Activated CD8-positive, alpha-beta T cell treated with anti-CD3 and anti-CD28 coated beads for 36 hours (primary cell): ENCODE results near the gene FIBIN. TPM values are rescaled to one million over a fixed set of nuclear protein-coding genes. Genes with fewer than 3 reads are reported as not detected.
"Not testable (repeated sequence)": the region's sequence is repeated elsewhere in the genome, so short reads cannot be mapped to it uniquely, and the experiment has no call there.

Experiments used
- ATAC-seq: fragments of 200-7000 bp; cut with Tn5 transposase; one replicate; pipeline ENCODE4 v1.10.0; 2021; ENCODE audit warnings: mild to moderate bottlenecking, moderate library complexity
- CTCF ChIA-PET: fragments of 350-600 bp; sonication (Branson Sonifier 250); formaldehyde crosslinking; loops from one replicate; lab custom pipeline; 2021; ENCODE audit warnings: antibody characterized with exemption; lab: Charles Lee
- POLR2A ChIA-PET: fragments of 350-600 bp; sonication (Branson Sonifier 250); formaldehyde crosslinking; loops from one replicate; lab custom pipeline; 2021; ENCODE audit warnings: antibody characterized with exemption; lab: Charles Lee
- DNase-seq: peaks from one replicate; pipeline ENCODE4 v3.0.0-alpha.2; 2020
- H3K27ac Mint-ChIP-seq: one replicate; pipeline ENCODE4 v1.8.0; 2021; ENCODE audit warnings: mild to moderate bottlenecking, mixed read lengths
- H3K27me3 Mint-ChIP-seq: one replicate; pipeline ENCODE4 v1.8.0; 2021; ENCODE audit warnings: mixed read lengths
- H3K36me3 Mint-ChIP-seq: one replicate; pipeline ENCODE4 v1.8.0; 2021; ENCODE audit warnings: low read depth, mixed read lengths
- H3K4me1 Mint-ChIP-seq: one replicate; pipeline ENCODE4 v1.8.0; 2021; ENCODE audit warnings: low read depth, mixed read lengths
- H3K4me3 Mint-ChIP-seq: one replicate; pipeline ENCODE4 v1.8.0; 2021; ENCODE audit warnings: mild to moderate bottlenecking, moderate library complexity, mixed read lengths
- H3K9me3 Mint-ChIP-seq: one replicate; pipeline ENCODE4 v1.8.0; 2021; ENCODE audit warnings: mixed read lengths
- intact Hi-C: fragments of 100-400 bp; cut with micrococcal nuclease; formaldehyde crosslinking; loops from one replicate; pipeline ENCODE4 v1.10.0; 2022
- total RNA-seq, 2 experiments: library from RNA; stranded (reverse); gene quantifications; one replicate each; pipeline ENCODE4 v1.2.3, GENCODE V29; 2021
- TF ChIP-seq, protein P1 (sequence below): fragments of 200-600 bp; IDR thresholded peaks from one replicate; pipeline ENCODE4 v1.8.0; 2022; ENCODE audit warnings: antibody characterized with exemption, mild to moderate bottlenecking

The FIBIN gene
- total RNA-seq, 2 experiments from 2014 or later = not detected

- Mint-ChIP-seq H3K27me3 (no peaks in the 10 kb centered on the region), H3K4me3 (no peak overlapping the region), H3K4me1 (no peaks in the 10 kb centered on the region), H3K9me3 (peaks cover 4% of the 10 kb centered on the region), H3K36me3 (no peaks in the 10 kb centered on the region), H3K27ac (no peak overlapping the region)
- ATAC-seq (no peak), DNase-seq (no peak)
- POLR2A ChIA-PET = no interaction called here
- intact Hi-C loops = no loop called here
- TF ChIP-seq, protein P1, sequence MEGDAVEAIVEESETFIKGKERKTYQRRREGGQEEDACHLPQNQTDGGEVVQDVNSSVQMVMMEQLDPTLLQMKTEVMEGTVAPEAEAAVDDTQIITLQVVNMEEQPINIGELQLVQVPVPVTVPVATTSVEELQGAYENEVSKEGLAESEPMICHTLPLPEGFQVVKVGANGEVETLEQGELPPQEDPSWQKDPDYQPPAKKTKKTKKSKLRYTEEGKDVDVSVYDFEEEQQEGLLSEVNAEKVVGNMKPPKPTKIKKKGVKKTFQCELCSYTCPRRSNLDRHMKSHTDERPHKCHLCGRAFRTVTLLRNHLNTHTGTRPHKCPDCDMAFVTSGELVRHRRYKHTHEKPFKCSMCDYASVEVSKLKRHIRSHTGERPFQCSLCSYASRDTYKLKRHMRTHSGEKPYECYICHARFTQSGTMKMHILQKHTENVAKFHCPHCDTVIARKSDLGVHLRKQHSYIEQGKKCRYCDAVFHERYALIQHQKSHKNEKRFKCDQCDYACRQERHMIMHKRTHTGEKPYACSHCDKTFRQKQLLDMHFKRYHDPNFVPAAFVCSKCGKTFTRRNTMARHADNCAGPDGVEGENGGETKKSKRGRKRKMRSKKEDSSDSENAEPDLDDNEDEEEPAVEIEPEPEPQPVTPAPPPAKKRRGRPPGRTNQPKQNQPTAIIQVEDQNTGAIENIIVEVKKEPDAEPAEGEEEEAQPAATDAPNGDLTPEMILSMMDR = no peak
- CTCF ChIA-PET = no interaction called here
Measured at GRCh38 chr11:26987731-26988130, 6.2 kb upstream of the FIBIN start.

DNA sequence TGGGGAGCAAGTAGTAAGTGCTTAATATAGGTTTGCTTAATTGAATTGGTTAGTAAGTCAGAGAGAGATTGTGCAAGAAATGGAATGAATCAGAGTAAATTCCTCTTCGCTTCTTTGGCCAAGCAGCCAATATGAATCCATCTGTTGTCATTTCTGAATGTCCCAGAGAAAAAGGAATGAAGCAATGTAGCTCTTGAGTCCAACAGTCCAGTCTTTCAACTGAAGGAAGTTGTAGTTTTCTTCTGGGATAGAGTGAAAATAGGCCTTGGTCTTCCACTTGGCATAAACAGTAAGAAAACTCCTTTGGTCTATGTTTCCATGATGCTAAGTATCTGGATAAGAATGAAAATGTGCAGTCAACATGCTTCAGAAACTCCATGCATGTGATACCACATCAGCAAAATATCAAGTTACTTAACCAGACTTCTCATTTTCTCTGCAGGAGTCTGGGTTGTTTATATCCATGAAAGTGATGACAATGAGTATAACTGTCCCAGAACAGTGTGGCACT, 1.8 kb upstream of the FIBIN start:
- Mint-ChIP-seq H3K4me1 (no peaks in the 10 kb centered on the region), H3K9me3 (no peaks in the 10 kb centered on the region), H3K27ac (no peak overlapping the region), H3K36me3 (no peaks in the 10 kb centered on the region), H3K4me3 (no peak overlapping the region), H3K27me3 (no peaks in the 10 kb centered on the region)
- ChIA-PET POLR2A (no interaction called here), CTCF (no interaction called here)
- DNase-seq = no peak
- ATAC-seq = no peak
- TF ChIP-seq, protein P1 = no peak
- intact Hi-C loops = no loop called here

GRCh38 chr11:26994631-26995095, 751 bp downstream of the FIBIN start:
- intact Hi-C loops = no loop called here
- DNase-seq (no peak), ATAC-seq (no peak)
- Mint-ChIP-seq H3K4me3 (no peak overlapping the region), H3K4me1 (no peaks in the 10 kb centered on the region), H3K36me3 (no peaks in the 10 kb centered on the region), H3K9me3 (no peaks in the 10 kb centered on the region), H3K27ac (no peak overlapping the region), H3K27me3 (no peaks in the 10 kb centered on the region)
- TF ChIP-seq, protein P1 = no peak
- CTCF ChIA-PET = interaction anchor here (1.1 kb wide), 1 partner anchor 185 kb away, joined by 3 read pairs; no protein-coding TSS in a partner anchor
- POLR2A ChIA-PET = no interaction called here

DNA sequence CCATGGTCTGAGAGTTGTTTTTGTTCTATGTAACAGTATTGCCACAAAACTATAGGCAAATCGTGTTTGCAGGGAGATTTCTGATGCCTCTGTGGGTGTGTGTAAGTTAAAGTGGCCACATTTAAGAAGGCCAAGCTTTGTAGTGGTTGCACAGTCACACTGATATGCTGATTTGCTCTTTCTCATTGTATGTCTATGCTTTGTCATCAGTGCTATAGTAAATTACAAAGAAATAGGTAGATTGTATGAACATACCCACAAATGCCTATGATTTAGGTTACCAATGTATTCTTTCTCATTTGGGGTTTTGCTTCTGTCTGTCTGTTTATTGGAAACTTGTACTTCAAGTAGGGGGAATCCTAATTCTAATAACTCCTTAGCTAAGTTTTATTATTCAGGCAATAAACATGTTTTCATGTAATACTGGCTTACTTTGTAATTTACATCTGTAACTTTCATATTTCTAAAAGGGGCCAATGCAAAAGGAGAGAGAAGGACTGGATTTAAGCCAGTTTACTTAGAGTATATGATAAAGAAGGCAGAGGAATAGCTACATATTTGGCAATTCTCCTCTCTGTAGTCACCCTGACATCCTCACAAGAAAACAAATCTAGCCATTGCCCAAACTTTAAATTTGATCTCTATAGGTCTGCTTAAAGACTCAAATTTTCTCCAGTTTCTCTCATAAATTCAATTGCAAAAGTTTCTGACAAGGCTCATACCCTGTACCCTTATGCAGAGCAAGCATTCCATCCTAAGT, 2.0 kb downstream of the FIBIN start:
- DNase-seq = no peak
- ChIA-PET CTCF (no interaction called here), POLR2A (no interaction called here)
- Mint-ChIP-seq H3K36me3 (no peaks in the 10 kb centered on the region), H3K9me3 (no peaks in the 10 kb centered on the region), H3K4me1 (no peaks in the 10 kb centered on the region), H3K27ac (no peak overlapping the region), H3K4me3 (no peak overlapping the region), H3K27me3 (no peaks in the 10 kb centered on the region)
- TF ChIP-seq, protein P1 = no peak
- intact Hi-C loops = no loop called here
- no peak for ATAC-seq

GRCh38 chr11:26997378-26997777, 3.5 kb downstream of the FIBIN start:
- Mint-ChIP-seq H3K27me3 (no peaks in the 10 kb centered on the region), H3K9me3 (no peaks in the 10 kb centered on the region), H3K27ac (no peak overlapping the region), H3K4me3 (no peak overlapping the region), H3K4me1 (no peaks in the 10 kb centered on the region), H3K36me3 (no peaks in the 10 kb centered on the region)
- DNase-seq = no peak
- CTCF ChIA-PET = no interaction called here
- intact Hi-C loops = no loop called here
- ATAC-seq = no peak
- TF ChIP-seq, protein P1 = no peak
- POLR2A ChIA-PET = no interaction called here

DNA sequence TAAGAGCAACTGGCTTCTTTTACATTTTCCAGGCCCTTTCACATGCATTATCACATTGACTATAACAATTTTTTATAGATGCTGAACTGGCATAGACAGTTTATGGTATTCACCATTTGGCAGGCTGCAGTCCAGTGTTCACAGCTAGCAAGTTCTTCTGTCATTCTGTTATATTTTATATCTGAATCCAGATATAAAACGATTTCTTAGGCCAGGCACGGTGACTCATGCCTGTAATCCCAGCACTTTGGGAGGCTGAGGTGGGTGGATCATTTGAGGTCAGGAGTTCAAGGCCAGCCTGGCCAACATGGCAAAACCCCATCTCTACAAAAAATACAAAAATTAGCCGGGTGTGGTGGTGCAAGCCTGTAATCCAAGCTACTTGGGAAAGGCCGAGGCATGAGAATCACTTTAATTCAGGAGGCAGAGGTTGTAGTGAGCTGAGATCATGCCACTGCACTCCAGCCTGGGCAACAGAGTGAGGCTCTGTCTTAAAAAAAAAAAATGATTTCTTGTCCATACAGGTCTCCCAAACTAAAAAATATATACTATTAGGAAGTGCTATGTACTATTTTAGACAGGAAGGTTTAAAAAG, 7.3 kb downstream of the FIBIN start:
- ATAC-seq, H3K27ac Mint-ChIP-seq, CTCF ChIA-PET, H3K4me3 Mint-ChIP-seq, H3K4me1 Mint-ChIP-seq, H3K36me3 Mint-ChIP-seq, POLR2A ChIA-PET, DNase-seq, H3K27me3 Mint-ChIP-seq, intact Hi-C loops, H3K9me3 Mint-ChIP-seq: not testable (repeated sequence)
